ENCODE measurements around the gene TMEM18. TPM values are rescaled to one million over a fixed set of nuclear protein-coding genes. Genes with fewer than 3 reads are reported as not detected.

TMEM18 gene
- total and polyA plus RNA-seq, 7 donors = 8.2 to 27.9 (median 18.1) TPM

- Histone ChIP-seq H3K27ac (no peak overlapping the region), H3K4me1 (no peaks in the 10 kb centered on the region), H3K9me3 (no peaks in the 10 kb centered on the region), H3K4me3 (no peak overlapping the region), H3K27me3 (ENCODE audit: insufficient read depth in 3 of 3, low read length in 2 of 3) (peaks cover 0 to 47% (median 0%) of the 10 kb centered on the region in 3 donors), H3K36me3 (ENCODE audit: insufficient read depth in 1 of 2, low read depth in 1 of 2) (no peaks in the 10 kb centered on the region)
- intact Hi-C loops (cut with DNase I) = loop anchor here (10.0 kb wide), 1 partner anchor 829 kb away; no protein-coding TSS in a partner anchor
- DNase-seq (no peak), ATAC-seq (no peak)
- WGBS, 3 donors = 51 to 63% (median 60%) methylated on average over 18 of the region's 18 CpGs
- TF ChIP-seq CTCF (IDR thresholded peaks at IDR 0.05) = no peak
Observed at GRCh38 chr2:715854-716560, 38.8 kb upstream of the TMEM18 start.

- DNase-seq (no peak), ATAC-seq (no peak)
- no peak for TF ChIP-seq CTCF (IDR thresholded peaks at IDR 0.05)
- H3K27ac ChIP-seq = no peak overlapping the region
- intact Hi-C loops (cut with DNase I) = loop anchor here (10.0 kb wide), 1 partner anchor 830 kb away; no protein-coding TSS in a partner anchor
- H3K4me1 ChIP-seq = no peaks in the 10 kb centered on the region
- H3K27me3 ChIP-seq (ENCODE audit: insufficient read depth in 3 of 3, low read length in 2 of 3) = peaks cover 0 to 53% (median 0%) of the 10 kb centered on the region in 3 donors
- no peaks in the 10 kb centered on the region for H3K36me3 ChIP-seq (ENCODE audit: insufficient read depth in 1 of 2, low read depth in 1 of 2)
- H3K9me3 ChIP-seq = no peaks in the 10 kb centered on the region
- WGBS, 3 donors = 62 to 67% (median 63%) methylated on average over 2 of the region's 2 CpGs
- no peak overlapping the region for H3K4me3 ChIP-seq
Observed at GRCh38 chr2:715038-715437, 37.8 kb upstream of the TMEM18 start.

- Histone ChIP-seq H3K36me3 (ENCODE audit: insufficient read depth in 1 of 2, low read depth in 1 of 2) (no peaks in the 10 kb centered on the region), H3K9me3 (no peaks in the 10 kb centered on the region), H3K27ac (no peak overlapping the region), H3K4me3 (no peak overlapping the region), H3K4me1 (no peaks in the 10 kb centered on the region), H3K27me3 (ENCODE audit: insufficient read depth in 3 of 3, low read length in 2 of 3) (peaks cover 0 to 53% (median 0%) of the 10 kb centered on the region in 3 donors)
- peak; percentile 42 for TF ChIP-seq CTCF (IDR thresholded peaks at IDR 0.05)
- DNase-seq = no peak
- intact Hi-C loops (cut with DNase I) = loop anchor here (10.0 kb wide), 1 partner anchor 831 kb away; no protein-coding TSS in a partner anchor
- ATAC-seq = peak in 2 of 4 donors; percentile 37 to 42
- WGBS, 3 donors = 54 to 57% (median 56%) methylated on average over 17 of the region's 17 CpGs
Observed at GRCh38 chr2:714005-714741, 37.0 kb upstream of the TMEM18 start.

- no peak for TF ChIP-seq CTCF (IDR thresholded peaks at IDR 0.05)
Observed at GRCh38 chr2:710867-711665, 33.9 kb upstream of the TMEM18 start.

More at GRCh38 chr2:710867-711665, 33.9 kb upstream of the TMEM18 start:
- no peak for DNase-seq
- Histone ChIP-seq H3K4me3 (no peak overlapping the region), H3K9me3 (no peaks in the 10 kb centered on the region), H3K27ac (no peak overlapping the region), H3K27me3 (ENCODE audit: insufficient read depth in 3 of 3, low read length in 2 of 3) (peaks cover 0 to 43% (median 0%) of the 10 kb centered on the region in 3 donors), H3K4me1 (no peaks in the 10 kb centered on the region), H3K36me3 (ENCODE audit: insufficient read depth in 1 of 2, low read depth in 1 of 2) (no peaks in the 10 kb centered on the region)
- no peak for ATAC-seq
- 70 to 73% (median 71%) methylated on average over 5 of the region's 5 CpGs for WGBS, 3 donors
- intact Hi-C loops (cut with DNase I) = loop anchor here (10.0 kb wide), 1 partner anchor 834 kb away; no protein-coding TSS in a partner anchor
